GM15510 (cell line): ENCODE data around the gene FPR3.

Experiments
- POLR2A ChIP-seq: IDR thresholded peaks from 3 replicates; pipeline ENCODE4 v1.6.1; 2011; ENCODE audit warnings: borderline replicate concordance; ENCODE audit not compliant: insufficient read length; ENCODE audit errors: extremely low read depth

Gene FPR3

DNA sequence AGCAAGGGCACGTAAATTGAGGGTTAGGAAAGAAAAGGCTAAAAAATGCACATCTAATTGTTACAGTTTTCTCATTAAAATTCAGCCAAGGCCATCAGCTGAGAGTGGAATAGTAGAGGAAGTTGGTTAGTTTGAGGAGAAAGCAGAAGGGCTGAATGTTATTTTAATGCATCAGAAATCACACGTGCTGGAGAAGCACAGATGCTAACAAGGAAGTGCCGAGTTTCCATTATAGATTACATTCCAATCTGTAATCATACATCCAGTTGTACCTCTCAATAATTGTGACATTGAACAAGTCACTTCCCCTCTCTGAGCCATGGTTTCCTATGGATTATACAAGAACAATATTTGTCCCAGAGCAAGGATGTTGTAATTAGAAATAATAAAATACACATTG is 25.1 kb downstream of the FPR3 start:
- no peak for TF ChIP-seq POLR2A

DNA sequence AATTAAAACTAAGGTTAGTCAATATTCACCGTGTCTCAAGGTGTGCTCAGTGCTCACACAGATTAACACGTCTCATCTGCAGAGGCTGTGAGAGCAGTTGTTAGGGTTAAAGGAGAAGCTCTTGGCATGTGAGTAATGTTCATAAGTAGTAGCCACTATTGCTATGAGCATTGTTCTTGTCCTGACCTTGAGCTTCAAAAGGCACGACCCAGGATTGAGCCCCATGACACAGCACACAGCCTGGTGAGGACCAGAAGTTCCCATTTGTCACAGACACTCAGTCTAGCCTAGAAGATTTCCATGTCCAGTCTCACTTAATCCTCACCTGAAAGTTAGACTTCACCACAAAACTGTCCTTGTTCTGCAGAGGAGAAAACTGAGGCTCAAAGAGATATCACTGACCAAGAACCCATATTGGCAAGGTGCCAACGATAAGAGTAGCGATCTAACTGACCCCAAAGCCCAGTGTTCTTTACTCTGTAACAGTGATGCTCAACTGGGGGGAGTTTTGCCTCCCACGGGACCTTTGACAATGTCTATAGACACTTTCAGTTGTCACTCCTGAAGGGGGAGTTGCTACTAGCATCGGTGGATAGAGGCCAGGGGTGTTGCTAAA is 26.0 kb downstream of the FPR3 start:
- TF ChIP-seq POLR2A: no peak

DNA sequence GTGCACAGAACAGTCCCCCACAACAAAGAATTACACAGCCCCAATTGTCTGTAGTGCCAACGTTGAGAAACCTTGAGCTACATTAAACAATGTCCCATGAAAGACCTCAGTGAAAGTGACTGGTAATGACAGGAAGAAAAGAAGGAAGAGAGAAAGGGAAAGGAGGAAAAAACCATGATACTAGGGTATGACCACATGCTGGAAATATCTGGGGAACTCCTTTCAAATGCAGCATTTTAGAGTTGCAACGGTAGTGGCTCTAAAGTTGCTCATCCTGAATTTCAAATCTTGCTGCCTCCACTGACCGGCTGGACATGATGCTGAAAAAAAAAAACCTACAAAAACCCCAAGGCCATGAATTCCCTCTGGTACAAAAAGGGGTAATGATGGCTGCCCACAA is 26.5 kb downstream of the FPR3 start:
- TF ChIP-seq POLR2A: no peak

DNA sequence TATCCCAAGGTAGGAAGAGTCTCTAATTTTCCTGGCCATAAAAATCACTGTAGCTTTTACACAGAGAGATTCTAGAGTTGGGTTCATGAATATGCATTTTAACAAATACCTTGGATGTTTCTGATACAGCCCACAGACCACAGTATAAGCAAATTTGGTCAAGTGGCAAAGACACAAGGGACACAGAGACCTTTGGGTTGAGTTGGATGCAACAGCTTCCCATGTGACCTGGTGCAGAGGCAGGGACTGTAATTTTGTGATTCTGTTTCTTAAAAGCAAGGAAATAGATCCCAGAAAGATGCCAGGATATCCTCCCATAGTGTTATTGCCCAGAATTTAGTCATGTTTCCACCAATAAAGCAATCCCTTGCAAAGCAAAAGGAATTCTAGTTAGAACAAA is 27.0 kb downstream of the FPR3 start:
- no peak for TF ChIP-seq POLR2A

DNA sequence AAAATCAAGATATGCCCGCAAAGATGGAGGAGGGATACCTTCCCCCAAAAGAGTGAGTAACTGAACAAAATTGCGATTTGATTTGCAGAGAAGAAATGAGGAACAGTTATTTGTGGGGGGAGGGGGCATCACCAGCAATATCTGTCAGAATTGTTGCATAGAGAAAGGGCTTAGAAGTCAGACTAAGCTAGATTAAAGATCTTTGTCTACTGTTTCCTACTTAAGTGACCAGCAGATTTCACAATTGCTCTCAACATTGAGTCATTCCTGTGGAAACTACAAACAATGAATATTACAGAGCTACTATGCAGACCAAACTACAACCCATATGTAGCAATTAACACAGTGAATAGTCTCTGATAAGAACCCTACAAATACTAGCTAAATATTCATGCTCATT is 27.4 kb downstream of the FPR3 start:
- no peak for TF ChIP-seq POLR2A

DNA sequence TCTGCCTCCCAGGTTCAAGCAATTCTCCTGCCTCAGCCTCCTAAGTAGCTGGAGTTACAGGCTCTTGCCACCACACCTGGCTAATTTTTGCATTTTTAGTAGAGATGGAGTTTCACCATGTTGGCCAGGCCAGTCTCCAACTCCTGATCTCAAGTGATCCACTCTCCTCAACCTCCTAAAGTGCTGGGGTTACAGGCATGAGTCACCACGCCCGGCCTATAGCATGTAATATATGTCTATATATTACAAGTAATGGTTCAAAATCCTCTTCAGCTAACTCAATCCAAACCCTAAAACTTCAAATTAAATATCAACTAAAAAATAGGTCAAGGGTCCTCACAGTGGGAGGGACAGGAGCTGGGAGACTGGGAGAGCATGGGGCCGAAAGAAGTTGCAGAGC is 28.0 kb downstream of the FPR3 start:
- TF ChIP-seq POLR2A: no peak

DNA sequence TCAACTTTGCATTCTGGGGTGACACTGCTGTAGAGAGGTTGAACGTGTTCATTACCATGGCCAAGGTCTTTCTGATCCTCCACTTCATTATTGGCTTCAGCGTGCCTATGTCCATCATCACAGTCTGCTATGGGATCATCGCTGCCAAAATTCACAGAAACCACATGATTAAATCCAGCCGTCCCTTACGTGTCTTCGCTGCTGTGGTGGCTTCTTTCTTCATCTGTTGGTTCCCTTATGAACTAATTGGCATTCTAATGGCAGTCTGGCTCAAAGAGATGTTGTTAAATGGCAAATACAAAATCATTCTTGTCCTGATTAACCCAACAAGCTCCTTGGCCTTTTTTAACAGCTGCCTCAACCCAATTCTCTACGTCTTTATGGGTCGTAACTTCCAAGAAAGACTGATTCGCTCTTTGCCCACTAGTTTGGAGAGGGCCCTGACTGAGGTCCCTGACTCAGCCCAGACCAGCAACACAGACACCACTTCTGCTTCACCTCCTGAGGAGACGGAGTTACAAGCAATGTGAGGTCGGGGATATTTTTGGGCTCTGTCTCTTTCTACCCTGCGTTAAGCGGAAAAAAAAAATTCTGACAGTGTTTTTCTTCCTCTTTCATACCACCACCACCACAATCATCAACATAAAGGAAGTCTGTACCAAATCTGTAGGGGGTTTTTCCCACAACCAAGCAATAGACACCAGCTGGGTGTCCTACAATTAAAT is 29.5 kb downstream of the FPR3 start:
- TF ChIP-seq POLR2A: no peak

DNA sequence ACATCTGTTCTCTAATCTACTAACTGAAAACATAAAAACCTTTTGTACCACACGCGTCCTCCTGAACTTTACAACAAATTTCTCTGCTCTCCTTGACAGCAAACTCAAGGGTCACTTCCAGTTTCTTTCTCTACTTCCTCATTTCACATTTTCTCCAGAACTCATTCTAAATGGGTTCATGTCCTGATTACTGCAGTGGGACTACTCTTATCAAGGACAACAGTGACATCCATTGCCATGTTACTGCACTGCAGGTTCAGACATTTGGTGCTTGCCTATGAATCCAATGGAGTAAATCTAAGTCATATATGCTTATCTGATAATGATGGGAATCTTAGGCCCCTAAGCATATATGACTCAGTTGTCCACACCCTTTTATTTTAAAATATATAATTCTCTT is 35.3 kb downstream of the FPR3 start:
- no peak for TF ChIP-seq POLR2A

DNA sequence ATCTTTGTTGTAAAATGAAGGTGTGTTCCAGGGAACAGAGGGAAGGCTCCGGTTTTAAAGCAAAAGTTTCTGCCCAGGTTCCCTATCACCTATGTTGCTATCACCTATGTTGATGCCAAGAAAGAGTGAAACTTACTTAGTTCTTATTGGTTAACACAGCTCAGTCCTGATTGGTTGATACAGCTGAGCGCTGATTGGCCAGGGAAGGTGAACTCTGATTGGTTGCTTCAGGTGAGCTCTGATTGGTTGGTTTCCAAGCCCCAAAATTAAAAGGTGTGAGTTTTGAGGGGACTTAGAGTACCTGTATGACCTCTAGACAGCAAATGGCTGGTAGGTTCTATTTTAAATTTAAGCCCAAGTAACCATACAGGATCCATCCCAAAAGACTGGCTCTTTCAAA is 42.2 kb downstream of the FPR3 start:
- TF ChIP-seq POLR2A: no peak

DNA sequence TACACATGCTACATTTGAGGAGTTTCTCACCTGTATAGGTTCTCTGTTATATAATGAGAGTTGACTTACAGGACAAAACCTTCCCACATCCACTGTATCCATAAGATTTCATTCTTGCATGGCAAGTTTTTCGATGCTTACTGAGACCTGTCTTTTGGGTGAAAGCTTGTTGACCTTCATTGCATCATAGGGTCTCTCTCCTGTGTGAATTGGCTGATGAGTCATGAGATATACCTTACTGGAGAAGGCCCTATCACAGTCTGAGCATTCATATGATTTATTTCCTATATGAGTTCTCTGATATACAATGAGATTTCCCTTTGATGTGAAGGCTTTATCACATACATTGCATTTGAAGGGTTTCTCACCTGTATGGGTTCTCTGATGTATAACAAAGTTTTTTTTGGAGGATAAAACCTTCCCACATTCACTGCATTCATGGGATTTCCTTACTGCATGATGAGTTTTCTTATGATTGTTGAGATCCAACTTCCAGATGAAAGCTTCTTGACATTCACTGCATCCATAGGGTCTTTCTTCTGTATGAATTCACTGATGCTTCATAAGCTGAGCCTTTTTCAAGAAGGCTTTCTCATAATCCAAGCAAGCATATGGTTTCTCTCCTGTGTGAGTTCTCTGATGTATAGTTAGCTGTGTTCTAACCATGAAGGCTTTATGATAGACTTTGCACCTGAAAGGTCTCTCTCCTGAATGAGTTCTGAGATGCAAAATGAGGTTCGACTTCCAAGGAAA is 67.1 kb downstream of the FPR3 start:
- TF ChIP-seq POLR2A: no peak

DNA sequence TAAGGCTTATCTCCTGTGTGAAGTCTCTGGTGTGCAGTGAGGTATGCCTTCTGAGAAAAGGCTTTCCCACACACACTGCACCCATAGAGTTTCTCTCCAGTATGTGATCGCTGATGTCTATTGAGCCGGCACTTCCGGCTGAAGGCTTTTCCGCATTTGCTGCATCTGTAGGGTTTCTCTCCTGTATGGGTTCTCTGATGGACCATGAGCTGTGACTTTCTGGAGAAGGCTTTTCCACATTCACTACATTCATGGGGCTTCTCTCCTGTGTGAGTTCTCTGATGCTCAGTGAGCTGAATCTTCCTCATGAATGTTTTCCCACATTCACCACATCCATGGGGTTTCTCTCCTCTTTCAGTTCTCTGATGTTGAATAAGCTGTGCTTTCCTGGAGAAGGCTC is 78.1 kb downstream of the FPR3 start:
- TF ChIP-seq POLR2A: no peak
